Measurements from ENCODE around the gene CCDC188. TPM values are rescaled to one million over a fixed set of nuclear protein-coding genes. Genes with fewer than 3 reads are reported as not detected.

The CCDC188 gene
- total and polyA plus RNA-seq, 2 of the 13 experiments (the other 11 are each of a cell fraction or from before 2014, with no cell fraction given): not detected

DNA sequence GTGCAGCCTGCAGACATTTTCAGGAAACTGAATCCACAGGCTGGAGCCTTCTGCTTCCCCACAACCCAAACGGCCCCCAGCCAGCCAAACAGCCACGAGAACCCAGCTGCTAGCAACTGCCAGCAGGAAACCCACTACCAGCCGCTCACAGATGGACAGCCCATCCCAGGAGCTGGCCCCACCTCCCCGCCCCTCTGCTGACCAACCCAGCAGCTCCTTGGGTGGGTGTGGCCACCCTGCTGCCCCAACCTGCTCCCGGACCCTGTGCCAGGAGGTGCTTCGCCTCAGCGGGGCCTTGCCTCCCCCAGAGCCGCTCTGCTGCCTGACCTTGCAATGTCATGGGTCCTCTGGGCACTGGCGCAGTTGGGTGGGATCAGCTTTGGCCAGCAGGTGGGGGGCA, 8.2 kb upstream of the CCDC188 start:
- Histone ChIP-seq H3K79me2 (ENCODE audit: insufficient read depth, low read length) (no peaks in the 10 kb centered on the region), H3K9ac (ENCODE audit: insufficient read depth, low read depth, low read length) (no peak overlapping the region), H3K9me3 (ENCODE audit: low read length) (no peaks in the 10 kb centered on the region), H3K27me3 (ENCODE audit: control insufficient read depth in 1 of 2, insufficient read depth in 2 of 2, low read length in 2 of 2) (peaks cover 9 to 37% of the 10 kb centered on the region in 2 experiments; a peak in 4 of 5 replicates), H3K36me3 (replicated peaks in 1 of 2; ENCODE audit: control insufficient read depth in 1 of 2, insufficient read depth in 2 of 2, low read length in 2 of 2) (no peaks in the 10 kb centered on the region), H3K27ac (ENCODE audit: extremely low read length, insufficient read depth, low read length) (no peak overlapping the region), H2AFZ (ENCODE audit: low read length) (no peak overlapping the region), H3K4me2 (ENCODE audit: low read depth, low read length) (no peak overlapping the region), H3K4me1 (ENCODE audit: insufficient read depth, low read length) (no peaks in the 10 kb centered on the region), H3K4me3 (replicated peaks in 1 of 3; ENCODE audit: insufficient read depth in 1 of 3, low read depth in 2 of 3, low read length in 3 of 3) (no peak overlapping the region), H4K20me1 (ENCODE audit: insufficient read depth, low read length) (no peaks in the 10 kb centered on the region)
- ATAC-seq: no peak
- intact Hi-C loops (cut with micrococcal nuclease; ENCODE audit: unreplicated experiment): no loop called here
- DNase-seq (ENCODE audit: low spot score): no peak
- CTCF ChIA-PET (ENCODE audit: low intra/inter-chr PET ratio, low total read pairs): interaction anchor here (0.7 to 4.1 kb wide), 2 partner anchors 79 to 126 kb away, joined by 3 to 28 read pairs; no protein-coding TSS in a partner anchor
- in situ Hi-C loops (cut with HindIII; ENCODE audit: extremely low pct_ligation_motif_present, low pct_unique_long_range_greater_than_20kb): loop anchor here (5.0 to 25.0 kb wide), 3 partner anchors 76 to 1197 kb away; no protein-coding TSS in a partner anchor
- BruUV-seq (replicated peaks): no TSS peak
- FAIRE-seq: no peak
- TF ChIP-seq ZNF512 (CRISPR knock-in tag; IDR thresholded peaks at IDR 0.05) (no peak), ZNF121 (CRISPR knock-in tag; IDR thresholded peaks at IDR 0.05) (no peak), ARID2 (CRISPR knock-in tag; IDR thresholded peaks at IDR 0.05; ENCODE audit: borderline replicate concordance) (no peak), ZEB1 (IDR thresholded peaks at IDR 0.05; ENCODE audit: insufficient replicate concordance, low read depth) (no peak), ZNF678 (CRISPR knock-in tag; IDR thresholded peaks at IDR 0.05) (no peak), NR2F6 (IDR thresholded peaks at IDR 0.05) (no peak), NR2F6 (CRISPR knock-in tag; IDR thresholded peaks at IDR 0.05) (no peak), RFXANK (CRISPR knock-in tag; IDR thresholded peaks at IDR 0.05) (no peak), ZNF205 (CRISPR knock-in tag; IDR thresholded peaks at IDR 0.05) (no peak), NFE2L2 (IDR thresholded peaks at IDR 0.05; ENCODE audit: low read length) (no peak), CHCHD3 (CRISPR knock-in tag; IDR thresholded peaks at IDR 0.05) (no peak), IKZF1 (IDR thresholded peaks at IDR 0.05) (no peak), ZNF773 (CRISPR knock-in tag; IDR thresholded peaks at IDR 0.05; ENCODE audit: borderline replicate concordance) (no peak)
- TF ChIP-seq, protein P1, sequence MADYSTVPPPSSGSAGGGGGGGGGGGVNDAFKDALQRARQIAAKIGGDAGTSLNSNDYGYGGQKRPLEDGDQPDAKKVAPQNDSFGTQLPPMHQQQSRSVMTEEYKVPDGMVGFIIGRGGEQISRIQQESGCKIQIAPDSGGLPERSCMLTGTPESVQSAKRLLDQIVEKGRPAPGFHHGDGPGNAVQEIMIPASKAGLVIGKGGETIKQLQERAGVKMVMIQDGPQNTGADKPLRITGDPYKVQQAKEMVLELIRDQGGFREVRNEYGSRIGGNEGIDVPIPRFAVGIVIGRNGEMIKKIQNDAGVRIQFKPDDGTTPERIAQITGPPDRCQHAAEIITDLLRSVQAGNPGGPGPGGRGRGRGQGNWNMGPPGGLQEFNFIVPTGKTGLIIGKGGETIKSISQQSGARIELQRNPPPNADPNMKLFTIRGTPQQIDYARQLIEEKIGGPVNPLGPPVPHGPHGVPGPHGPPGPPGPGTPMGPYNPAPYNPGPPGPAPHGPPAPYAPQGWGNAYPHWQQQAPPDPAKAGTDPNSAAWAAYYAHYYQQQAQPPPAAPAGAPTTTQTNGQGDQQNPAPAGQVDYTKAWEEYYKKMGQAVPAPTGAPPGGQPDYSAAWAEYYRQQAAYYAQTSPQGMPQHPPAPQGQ (CRISPR knock-in tag; IDR thresholded peaks at IDR 0.05; ENCODE audit: borderline replicate concordance): no peak
- TF ChIP-seq, protein P2, sequence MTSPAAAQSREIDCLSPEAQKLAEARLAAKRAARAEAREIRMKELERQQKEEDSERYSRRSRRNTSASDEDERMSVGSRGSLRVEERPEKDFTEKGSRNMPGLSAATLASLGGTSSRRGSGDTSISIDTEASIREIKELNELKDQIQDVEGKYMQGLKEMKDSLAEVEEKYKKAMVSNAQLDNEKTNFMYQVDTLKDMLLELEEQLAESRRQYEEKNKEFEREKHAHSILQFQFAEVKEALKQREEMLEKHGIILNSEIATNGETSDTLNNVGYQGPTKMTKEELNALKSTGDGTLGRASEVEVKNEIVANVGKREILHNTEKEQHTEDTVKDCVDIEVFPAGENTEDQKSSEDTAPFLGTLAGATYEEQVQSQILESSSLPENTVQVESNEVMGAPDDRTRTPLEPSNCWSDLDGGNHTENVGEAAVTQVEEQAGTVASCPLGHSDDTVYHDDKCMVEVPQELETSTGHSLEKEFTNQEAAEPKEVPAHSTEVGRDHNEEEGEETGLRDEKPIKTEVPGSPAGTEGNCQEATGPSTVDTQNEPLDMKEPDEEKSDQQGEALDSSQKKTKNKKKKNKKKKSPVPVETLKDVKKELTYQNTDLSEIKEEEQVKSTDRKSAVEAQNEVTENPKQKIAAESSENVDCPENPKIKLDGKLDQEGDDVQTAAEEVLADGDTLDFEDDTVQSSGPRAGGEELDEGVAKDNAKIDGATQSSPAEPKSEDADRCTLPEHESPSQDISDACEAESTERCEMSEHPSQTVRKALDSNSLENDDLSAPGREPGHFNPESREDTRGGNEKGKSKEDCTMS (CRISPR knock-in tag; conservative IDR thresholded peaks at IDR 0.05): no peak
- no CpG with 5 or more reads among the region's 9 CpGs for WGBS (ENCODE audit: low lambda C conversion rate)
- POLR2A ChIA-PET: no interaction called here
